GM23338 (cell line): ENCODE results near the gene GPR176.

Experiments
- CREB1 ChIP-seq: fragments of 250-450 bp; sonication (Bioruptor Pico); IDR thresholded peaks from 2 replicates; pipeline ENCODE4 v1.5.0; 2020; ENCODE audit warnings: low read depth, mild to moderate bottlenecking, moderate library complexity
- EZH2 ChIP-seq: fragments of 200-600 bp; sonication (generic); IDR thresholded peaks from one replicate; pipeline ENCODE4 v1.8.0; 2017; ENCODE audit warnings: antibody characterized with exemption, mild to moderate bottlenecking, low read depth; ENCODE audit not compliant: unreplicated experiment
- EZH2phosphoT487 ChIP-seq: fragments of 200-600 bp; sonication (generic); IDR thresholded peaks from one replicate; pipeline ENCODE4 v1.8.1; 2018; ENCODE audit warnings: antibody characterized with exemption; ENCODE audit not compliant: unreplicated experiment
- JUNB ChIP-seq: IDR thresholded peaks from one replicate; pipeline ENCODE4 v1.6.1; 2016; ENCODE audit warnings: antibody characterized with exemption; ENCODE audit not compliant: unreplicated experiment
- POLR2AphosphoS5 ChIP-seq: IDR thresholded peaks from 2 replicates; pipeline ENCODE4 v1.6.1; 2016; ENCODE audit warnings: antibody characterized with exemption, low read depth
- ZNF114 ChIP-seq: fragments of 250-450 bp; sonication (Bioruptor Pico); IDR thresholded peaks from 2 replicates; pipeline ENCODE4 v1.5.0; 2020; ENCODE audit warnings: mild to moderate bottlenecking, moderate library complexity
- ZNF331 ChIP-seq: fragments of 250-450 bp; sonication (Bioruptor Pico); IDR thresholded peaks from 2 replicates; pipeline ENCODE4 v1.5.0; 2020; ENCODE audit warnings: low read depth, mild to moderate bottlenecking, moderate library complexity
- TF ChIP-seq, protein P1 (sequence below), 2 experiments: fragments of 200-600 bp in 1 of 2; sonication (generic) in 1 of 2; conservative IDR thresholded peaks; 2 replicates each; pipeline versions ENCODE4 v1.5.1 to v1.6.1; 2016 to 2017; ENCODE audit warnings: antibody characterized with exemption in 2 of 2, low read depth in 2 of 2, mild to moderate bottlenecking in 2 of 2, moderate library complexity in 1 of 2
- TF ChIP-seq, protein P2 (sequence below): IDR thresholded peaks from one replicate; pipeline ENCODE4 v1.6.1; 2018; ENCODE audit warnings: antibody characterized with exemption; ENCODE audit not compliant: unreplicated experiment
- TF ChIP-seq, protein P3 (sequence below): IDR thresholded peaks from 2 replicates; pipeline ENCODE4 v1.6.1; 2016; ENCODE audit warnings: antibody characterized with exemption

DNA sequence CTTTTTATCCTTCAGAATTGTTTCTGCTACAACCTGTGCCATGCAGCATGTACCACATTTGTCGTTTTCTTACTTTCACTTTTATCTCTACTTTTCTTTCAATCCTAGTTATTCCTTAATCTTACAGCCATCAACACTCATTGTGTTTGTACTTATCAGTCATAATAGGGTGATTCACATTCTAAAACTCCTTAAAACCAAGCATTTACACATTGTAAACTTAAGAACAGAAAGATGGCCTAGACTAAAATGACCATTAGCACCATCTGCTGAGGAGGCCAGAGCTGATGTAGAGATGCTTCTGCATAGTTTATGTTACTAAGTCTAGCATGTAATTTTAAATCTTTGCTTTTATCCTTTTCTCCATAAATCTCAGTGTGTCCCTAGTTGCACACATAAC, 39.3 kb upstream of the GPR176 start:
- TF ChIP-seq, protein P1, sequence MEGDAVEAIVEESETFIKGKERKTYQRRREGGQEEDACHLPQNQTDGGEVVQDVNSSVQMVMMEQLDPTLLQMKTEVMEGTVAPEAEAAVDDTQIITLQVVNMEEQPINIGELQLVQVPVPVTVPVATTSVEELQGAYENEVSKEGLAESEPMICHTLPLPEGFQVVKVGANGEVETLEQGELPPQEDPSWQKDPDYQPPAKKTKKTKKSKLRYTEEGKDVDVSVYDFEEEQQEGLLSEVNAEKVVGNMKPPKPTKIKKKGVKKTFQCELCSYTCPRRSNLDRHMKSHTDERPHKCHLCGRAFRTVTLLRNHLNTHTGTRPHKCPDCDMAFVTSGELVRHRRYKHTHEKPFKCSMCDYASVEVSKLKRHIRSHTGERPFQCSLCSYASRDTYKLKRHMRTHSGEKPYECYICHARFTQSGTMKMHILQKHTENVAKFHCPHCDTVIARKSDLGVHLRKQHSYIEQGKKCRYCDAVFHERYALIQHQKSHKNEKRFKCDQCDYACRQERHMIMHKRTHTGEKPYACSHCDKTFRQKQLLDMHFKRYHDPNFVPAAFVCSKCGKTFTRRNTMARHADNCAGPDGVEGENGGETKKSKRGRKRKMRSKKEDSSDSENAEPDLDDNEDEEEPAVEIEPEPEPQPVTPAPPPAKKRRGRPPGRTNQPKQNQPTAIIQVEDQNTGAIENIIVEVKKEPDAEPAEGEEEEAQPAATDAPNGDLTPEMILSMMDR (conservative IDR thresholded peaks at IDR 0.05; ENCODE audit: low read depth in 2 of 2) = no peak
- TF ChIP-seq EZH2 (no peak), ZNF114 (no peak), POLR2AphosphoS5 (no peak), CREB1 (CRISPR knock-in tag) (no peak), JUNB (no peak), EZH2phosphoT487 (no peak), ZNF331 (CRISPR knock-in tag) (no peak)
- TF ChIP-seq, protein P2, sequence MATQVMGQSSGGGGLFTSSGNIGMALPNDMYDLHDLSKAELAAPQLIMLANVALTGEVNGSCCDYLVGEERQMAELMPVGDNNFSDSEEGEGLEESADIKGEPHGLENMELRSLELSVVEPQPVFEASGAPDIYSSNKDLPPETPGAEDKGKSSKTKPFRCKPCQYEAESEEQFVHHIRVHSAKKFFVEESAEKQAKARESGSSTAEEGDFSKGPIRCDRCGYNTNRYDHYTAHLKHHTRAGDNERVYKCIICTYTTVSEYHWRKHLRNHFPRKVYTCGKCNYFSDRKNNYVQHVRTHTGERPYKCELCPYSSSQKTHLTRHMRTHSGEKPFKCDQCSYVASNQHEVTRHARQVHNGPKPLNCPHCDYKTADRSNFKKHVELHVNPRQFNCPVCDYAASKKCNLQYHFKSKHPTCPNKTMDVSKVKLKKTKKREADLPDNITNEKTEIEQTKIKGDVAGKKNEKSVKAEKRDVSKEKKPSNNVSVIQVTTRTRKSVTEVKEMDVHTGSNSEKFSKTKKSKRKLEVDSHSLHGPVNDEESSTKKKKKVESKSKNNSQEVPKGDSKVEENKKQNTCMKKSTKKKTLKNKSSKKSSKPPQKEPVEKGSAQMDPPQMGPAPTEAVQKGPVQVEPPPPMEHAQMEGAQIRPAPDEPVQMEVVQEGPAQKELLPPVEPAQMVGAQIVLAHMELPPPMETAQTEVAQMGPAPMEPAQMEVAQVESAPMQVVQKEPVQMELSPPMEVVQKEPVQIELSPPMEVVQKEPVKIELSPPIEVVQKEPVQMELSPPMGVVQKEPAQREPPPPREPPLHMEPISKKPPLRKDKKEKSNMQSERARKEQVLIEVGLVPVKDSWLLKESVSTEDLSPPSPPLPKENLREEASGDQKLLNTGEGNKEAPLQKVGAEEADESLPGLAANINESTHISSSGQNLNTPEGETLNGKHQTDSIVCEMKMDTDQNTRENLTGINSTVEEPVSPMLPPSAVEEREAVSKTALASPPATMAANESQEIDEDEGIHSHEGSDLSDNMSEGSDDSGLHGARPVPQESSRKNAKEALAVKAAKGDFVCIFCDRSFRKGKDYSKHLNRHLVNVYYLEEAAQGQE = no peak
- TF ChIP-seq, protein P3, sequence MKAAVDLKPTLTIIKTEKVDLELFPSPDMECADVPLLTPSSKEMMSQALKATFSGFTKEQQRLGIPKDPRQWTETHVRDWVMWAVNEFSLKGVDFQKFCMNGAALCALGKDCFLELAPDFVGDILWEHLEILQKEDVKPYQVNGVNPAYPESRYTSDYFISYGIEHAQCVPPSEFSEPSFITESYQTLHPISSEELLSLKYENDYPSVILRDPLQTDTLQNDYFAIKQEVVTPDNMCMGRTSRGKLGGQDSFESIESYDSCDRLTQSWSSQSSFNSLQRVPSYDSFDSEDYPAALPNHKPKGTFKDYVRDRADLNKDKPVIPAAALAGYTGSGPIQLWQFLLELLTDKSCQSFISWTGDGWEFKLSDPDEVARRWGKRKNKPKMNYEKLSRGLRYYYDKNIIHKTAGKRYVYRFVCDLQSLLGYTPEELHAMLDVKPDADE = no peak
